Activated CD8-positive, alpha-beta memory T cell treated with anti-CD3 and anti-CD28 coated beads for 1 hour (primary cell): ENCODE measurements around the gene TMEM131L.
"Not testable (repeated sequence)": the region's sequence is repeated elsewhere in the genome, so short reads cannot be mapped to it uniquely, and the experiment has no call there.

Source experiments
- DNase-seq, 2 donors: peaks; one replicate each; pipeline ENCODE4 v3.0.0-alpha.2; 2020; ENCODE audit warnings: low read depth in 1 of 2; ENCODE audit errors: extremely low read depth in 1 of 2

TMEM131L gene

GRCh38 chr4:153639833-153640802 lies 174.0 kb downstream of the TMEM131L start:
- DNase-seq = no peak

GRCh38 chr4:153641532-153641931 lies 175.4 kb downstream of the TMEM131L start:
- no peak for DNase-seq

- no peak for DNase-seq
Observed at GRCh38 chr4:153643406-153644383, 177.5 kb downstream of the TMEM131L start.

- DNase-seq = no peak
Observed at GRCh38 chr4:153645183-153645582, 179.0 kb downstream of the TMEM131L start.

- DNase-seq = no peak
Observed at GRCh38 chr4:153646261-153646660, 180.1 kb downstream of the TMEM131L start.

GRCh38 chr4:153646978-153647377 lies 180.8 kb downstream of the TMEM131L start:
- DNase-seq = no peak

GRCh38 chr4:153647975-153648374 lies 181.8 kb downstream of the TMEM131L start:
- no peak for DNase-seq

GRCh38 chr4:153649572-153649991 lies 183.4 kb downstream of the TMEM131L start:
- DNase-seq = no peak

GRCh38 chr4:153651116-153651515 lies 185.0 kb downstream of the TMEM131L start:
- no peak for DNase-seq

GRCh38 chr4:153651587-153651986 lies 185.4 kb downstream of the TMEM131L start:
- peak in 1 of 2 donors; percentile 14 for DNase-seq

- DNase-seq = no peak
Observed at GRCh38 chr4:153652051-153652784, 186.1 kb downstream of the TMEM131L start.

GRCh38 chr4:153655002-153655541 lies 188.9 kb downstream of the TMEM131L start:
- no peak for DNase-seq

GRCh38 chr4:153655928-153656327 lies 189.8 kb downstream of the TMEM131L start:
- no peak for DNase-seq

GRCh38 chr4:153661215-153661822 lies 195.2 kb downstream of the TMEM131L start:
- DNase-seq = no peak

GRCh38 chr4:153661908-153662307 lies 195.7 kb downstream of the TMEM131L start:
- no peak for DNase-seq

GRCh38 chr4:153663667-153664066 lies 197.5 kb downstream of the TMEM131L start:
- DNase-seq = no peak

GRCh38 chr4:153666505-153666904 lies 200.3 kb downstream of the TMEM131L start:
- not testable (repeated sequence) for DNase-seq

- no peak for DNase-seq
Observed at GRCh38 chr4:153668647-153669046, 202.5 kb downstream of the TMEM131L start.

GRCh38 chr4:153669838-153670237 lies 203.7 kb downstream of the TMEM131L start:
- DNase-seq = no peak

GRCh38 chr4:153676486-153676885 lies 210.3 kb downstream of the TMEM131L start:
- DNase-seq = no peak
